Kidney tubule cell (primary cell): Measurements from ENCODE around the gene PWP1.
A peak's percentile ranks its signal among the peaks of the same experiment; 100 is the strongest.
"Not testable (repeated sequence)": the region's sequence is repeated elsewhere in the genome, so short reads cannot be mapped to it uniquely, and the experiment has no call there.

Source experiments
- DNase-seq: peaks from one replicate; pipeline ENCODE4 v3.0.0-alpha.2; 2018; ENCODE audit warnings: low spot score

The PWP1 gene

GRCh38 chr12:107668320-107669098 lies 17.1 kb upstream of the PWP1 start:
- DNase-seq, result no peak

DNA sequence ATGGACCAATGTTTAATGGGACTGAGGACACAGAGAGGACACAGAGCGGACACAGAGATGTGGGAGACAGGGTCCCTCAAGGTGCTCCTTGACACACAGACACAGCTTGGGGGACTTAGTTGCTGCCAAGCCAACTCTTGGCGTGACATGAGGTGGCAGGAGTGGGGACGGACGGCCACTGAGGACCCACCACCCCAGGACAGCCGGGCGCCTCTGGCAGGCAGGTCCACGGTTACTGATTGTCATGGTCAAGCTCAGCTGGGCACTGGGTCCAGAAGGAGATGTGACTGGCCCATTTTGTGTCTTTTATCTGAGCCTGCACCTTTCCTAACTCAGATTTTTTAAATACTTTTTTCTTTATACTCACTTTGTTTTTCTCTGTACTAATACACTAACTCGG lies 15.7 kb upstream of the PWP1 start:
- no peak for DNase-seq

- peak; percentile 23 for DNase-seq
These were observed 14.5 kb upstream of the PWP1 start for GRCh38 chr12:107670999-107671643.

DNA sequence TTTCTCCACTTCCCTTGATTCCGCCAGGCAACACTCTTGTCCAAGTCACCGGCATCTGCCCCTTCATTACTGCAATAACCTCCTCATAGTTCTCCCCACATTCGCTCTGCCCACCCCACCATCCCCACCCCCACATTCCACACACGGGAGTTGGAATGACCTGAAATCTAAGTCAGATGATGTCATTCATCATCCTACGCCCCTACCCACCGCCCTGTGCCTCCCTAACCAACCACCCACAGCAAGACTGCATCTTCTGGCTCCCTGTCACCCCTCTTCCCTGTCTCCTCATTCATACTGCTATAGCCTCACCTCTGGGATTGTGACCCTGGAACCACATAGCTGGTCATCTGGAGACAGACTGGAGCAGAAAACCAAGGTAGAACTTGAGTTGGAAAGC lies 7.9 kb upstream of the PWP1 start:
- DNase-seq, result no peak

DNA sequence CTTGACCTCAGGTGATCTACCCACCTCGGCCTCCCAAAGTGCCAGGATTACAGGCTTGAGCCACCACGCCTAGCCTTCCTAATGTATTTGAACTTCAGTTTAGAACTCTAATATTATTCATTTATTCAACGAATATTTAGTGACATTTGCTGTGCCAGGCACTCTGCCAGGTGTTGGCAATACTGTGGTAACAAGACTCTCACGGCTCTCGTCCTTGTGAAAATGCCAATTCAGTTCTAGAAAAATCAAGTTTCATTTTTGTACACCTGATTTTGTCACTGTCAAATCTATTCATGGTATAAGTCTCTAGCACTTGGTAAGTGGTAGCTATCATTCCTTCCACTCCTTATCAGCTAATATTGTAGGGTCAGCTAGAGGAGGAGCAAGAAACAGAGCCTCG lies 6.3 kb upstream of the PWP1 start:
- DNase-seq, result no peak

DNA sequence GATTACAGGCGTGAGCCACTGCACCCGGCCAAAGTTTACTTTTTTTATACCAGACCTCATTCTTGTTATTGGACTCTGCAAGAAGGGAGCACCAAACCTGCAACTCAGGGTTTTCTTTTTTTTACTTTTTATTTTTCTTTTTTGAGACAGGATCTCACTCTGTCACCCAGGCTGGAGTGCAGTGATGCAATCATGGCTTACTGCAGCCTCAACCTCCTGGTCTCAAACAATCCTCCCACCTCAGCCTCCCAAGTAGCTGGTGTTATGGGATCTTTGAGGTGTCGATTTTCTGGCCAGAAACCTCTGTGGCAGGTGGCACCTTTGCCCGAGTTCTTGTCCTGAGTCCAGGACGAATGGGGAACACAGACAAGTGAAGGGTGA lies 4.2 kb upstream of the PWP1 start:
- no peak for DNase-seq

DNA sequence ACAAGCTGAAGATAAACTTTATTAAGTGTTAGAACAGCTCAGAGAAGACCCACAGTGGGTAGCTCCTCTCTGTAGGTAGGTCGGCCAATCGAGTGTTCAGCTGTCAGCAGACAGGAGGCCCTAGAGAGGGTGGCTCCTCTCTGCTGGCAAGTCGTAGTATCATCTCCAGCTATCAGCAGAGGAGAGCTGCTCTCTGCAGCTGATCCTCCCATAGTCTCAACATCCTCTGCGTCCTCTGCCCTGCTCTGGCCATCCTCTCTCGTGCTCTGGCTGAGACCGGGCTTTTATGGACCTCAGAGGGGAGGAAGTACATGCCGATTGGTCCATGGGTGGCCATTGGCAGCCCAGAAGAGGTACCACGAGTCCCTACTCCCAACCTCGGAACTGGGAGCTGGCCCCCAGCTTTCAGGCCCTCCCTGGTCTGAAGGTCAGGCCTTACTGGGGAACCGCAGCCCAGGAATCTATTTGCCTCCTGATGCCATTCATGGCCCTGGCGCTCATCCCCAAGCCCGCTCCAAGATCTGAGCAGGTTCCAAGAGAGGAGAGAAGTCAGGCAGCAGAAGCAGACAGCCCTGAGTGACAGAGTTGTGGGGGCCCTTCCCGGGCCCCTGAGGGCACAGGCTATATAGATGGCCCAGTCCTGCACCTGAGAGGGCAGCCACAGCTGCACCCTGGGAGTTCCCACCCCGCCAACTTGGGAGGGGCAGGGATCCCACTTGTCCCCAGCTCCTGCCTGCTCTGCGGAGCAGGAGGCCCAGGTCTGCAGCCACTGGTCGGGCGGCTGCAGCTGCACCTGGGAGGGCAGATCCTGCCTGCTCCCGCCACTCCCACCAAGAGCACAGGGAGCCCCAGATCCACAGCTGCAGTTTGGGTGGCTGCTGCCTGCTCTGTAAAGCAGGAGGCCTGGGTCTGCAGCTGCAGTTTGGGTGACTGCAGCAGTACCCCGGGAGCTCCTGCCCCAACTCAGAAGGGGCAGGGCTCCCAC lies 3.5 kb upstream of the PWP1 start:
- DNase-seq, result no peak

- no peak for DNase-seq
These were observed 1.4 kb upstream of the PWP1 start for GRCh38 chr12:107684029-107684795.

GRCh38 chr12:107684990-107685359 lies 624 bp upstream of the PWP1 start:
- DNase-seq, result peak; percentile 44

DNA sequence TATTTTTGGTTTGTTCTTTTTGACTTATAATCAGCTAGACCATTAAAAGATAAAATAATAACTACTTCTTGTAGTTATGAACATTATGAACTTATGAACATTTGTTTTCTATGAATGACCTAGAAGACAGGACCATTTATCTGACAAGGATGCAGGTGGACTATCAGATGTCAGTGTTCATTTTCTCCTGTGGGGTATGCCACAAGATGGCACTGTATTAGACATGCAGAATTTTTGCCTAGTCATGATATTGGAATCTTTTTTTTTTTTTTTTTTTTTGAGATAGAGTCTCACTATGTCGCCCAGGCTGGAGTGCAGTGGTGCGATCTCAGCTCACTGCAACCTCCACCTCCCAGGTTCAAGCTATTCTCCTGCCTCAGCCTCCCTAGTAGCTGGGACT lies 10.2 kb downstream of the PWP1 start:
- DNase-seq, result peak; percentile 45

DNA sequence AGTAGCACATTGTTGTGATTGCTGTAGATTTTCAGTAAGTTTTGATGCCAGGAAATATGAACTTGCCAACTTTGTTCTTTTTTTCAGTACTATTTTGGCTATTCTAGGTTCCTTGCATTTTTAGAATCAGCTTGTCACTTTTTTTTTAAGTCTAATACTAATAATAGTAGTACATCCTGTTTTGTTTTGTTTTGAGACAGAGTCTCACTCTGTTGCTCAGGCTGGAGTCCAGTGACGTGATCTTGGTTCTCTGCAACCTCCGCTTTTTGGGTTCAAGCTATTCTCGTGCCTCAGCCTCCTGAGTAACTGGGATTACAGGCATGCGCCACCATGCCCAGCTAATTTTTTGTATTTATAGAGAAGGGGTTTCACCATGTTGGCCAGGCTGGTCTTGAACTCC lies 16.5 kb downstream of the PWP1 start:
- no peak for DNase-seq

- DNase-seq, result no peak
These were observed 18.4 kb downstream of the PWP1 start for GRCh38 chr12:107704041-107704440.

- DNase-seq, result not testable (repeated sequence)
These were observed 19.9 kb downstream of the PWP1 start for GRCh38 chr12:107705522-107705921.

GRCh38 chr12:107715780-107716179 lies 30.2 kb downstream of the PWP1 start:
- no peak for DNase-seq

GRCh38 chr12:107718606-107719005 lies 33.0 kb downstream of the PWP1 start:
- no peak for DNase-seq

- not testable (repeated sequence) for DNase-seq
These were observed 41.7 kb downstream of the PWP1 start for GRCh38 chr12:107727327-107727726.

GRCh38 chr12:107727742-107728141 lies 42.1 kb downstream of the PWP1 start:
- DNase-seq, result not testable (repeated sequence)

DNA sequence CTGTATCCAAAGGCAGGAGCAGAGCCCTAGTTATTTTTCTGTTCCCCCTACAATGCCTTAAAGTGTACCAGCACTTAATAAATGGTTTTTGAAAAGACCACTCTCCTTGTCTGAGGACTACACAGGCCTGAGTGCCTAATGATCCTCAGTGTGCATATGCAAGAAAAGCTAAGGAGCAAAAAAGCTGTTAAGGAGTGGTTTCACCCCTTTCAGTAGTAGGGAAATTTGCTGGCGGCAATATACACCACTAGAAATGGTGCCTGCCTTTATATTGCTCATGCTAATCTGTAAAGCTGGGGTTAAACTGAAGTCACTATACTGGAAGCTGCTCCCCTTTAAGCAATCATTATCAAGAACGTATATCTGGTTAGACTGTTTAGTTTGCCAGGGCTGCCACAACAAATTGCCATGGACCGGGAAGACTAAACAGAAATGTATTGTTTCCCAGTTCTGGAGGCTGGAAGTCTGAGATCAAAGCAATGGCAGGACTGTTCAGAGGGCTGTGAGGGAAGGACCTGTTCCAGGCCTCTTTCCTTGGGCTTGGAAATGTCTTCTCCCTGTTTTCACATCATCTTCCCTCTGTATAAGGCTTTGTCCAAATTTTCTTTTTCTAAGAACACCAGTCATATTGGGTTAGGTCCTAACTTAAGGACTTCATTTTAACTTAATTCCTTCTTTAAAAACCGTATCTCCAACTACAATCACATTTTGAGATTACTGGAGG lies 45.2 kb downstream of the PWP1 start:
- DNase-seq, result no peak

GRCh38 chr12:107731366-107731765 lies 45.8 kb downstream of the PWP1 start:
- DNase-seq, result peak; percentile 77

GRCh38 chr12:107732365-107732764 lies 46.8 kb downstream of the PWP1 start:
- no peak for DNase-seq

DNA sequence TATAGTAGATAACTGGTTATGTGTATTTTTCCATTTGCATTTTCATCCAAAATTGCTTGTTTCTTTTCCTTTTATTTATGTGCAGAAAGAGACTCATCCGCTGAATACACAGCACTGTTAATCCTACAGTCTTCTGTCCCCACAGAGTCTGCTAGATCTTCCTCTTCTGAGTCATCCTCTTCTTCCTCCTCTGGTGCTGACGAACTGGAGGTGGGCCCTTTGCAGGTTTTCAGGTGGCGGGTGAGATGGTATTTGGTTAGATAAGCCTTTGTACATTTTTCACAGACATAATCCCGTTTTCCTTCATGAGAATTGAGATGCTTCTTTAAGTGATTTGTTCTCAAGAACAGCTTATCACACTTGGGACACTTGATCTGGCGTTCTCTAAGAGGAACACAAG lies 48.5 kb downstream of the PWP1 start:
- no peak for DNase-seq
